ENCODE measurements around the gene DYSF.

- TF ChIP-seq CTCF (IDR thresholded peaks at IDR 0.05; ENCODE audit: low read length) (no peak), EZH2 (optimal IDR thresholded peaks at IDR 0.05; ENCODE audit: low read depth, low read length) (no peak)
These were observed 15.1 kb downstream of the DYSF start for GRCh38 chr2:71468279-71469015.
